ENCODE measurements around the gene STEEP1. TPM values are rescaled to one million over a fixed set of nuclear protein-coding genes. Genes with fewer than 3 reads are reported as not detected.

Gene STEEP1
- total and polyA plus RNA-seq, 2 of the 13 experiments (the other 11 are each of a cell fraction or from before 2014, with no cell fraction given): 7.7 to 23.1 TPM

DNA sequence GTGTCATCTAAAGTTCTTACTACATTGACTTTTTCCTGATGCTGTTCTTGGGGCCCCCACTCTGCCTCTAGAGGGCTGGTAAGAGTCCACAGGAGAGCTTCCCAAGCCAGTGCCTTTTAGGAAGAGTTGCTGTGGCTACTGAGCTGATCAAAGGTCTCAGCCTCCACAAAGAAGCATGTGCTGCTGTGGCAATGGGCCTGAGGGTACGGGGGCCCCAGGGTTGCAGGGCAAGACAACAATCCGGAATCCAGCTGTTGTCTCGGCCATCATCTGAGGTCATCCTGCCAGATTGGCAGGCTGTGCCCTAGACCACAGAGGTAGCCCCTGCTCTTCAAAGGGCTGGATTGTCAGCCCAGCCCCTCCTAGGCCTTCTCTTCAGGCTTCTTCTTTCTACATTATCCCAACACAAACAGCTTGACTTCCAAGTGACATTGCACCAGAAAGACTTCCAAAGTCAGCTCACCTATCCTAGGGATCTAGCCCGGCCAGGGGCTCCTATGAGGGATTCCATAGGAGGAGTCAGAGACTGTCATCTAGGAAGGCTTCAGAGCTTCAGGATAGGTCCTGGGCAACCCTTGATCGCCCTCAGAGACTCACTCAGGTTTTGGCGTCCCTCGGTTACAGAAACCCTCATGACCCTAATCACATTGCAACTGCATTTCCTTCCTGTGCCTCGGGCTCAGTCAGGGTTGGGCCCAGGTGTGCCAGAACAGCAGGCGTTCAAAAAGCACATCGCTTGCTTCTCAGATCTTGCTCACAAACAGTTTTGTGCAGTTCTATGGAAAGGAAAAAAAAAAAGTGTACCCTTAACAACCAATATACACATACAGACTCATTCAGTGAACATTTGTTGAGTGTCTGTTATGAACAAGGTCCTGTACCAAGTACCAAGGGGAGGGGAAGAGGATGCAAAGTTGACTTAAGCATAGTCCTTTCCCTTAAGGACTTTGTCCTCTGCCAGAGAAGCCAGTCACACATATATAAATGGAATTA lies 69.2 kb downstream of the STEEP1 start (continued):
- TF ChIP-seq RFX1 (IDR thresholded peaks at IDR 0.05) (peak; percentile 33; the same call in 1 of the 2 replicates), ZNF468 (CRISPR knock-in tag; IDR thresholded peaks at IDR 0.05) (no peak), NFE2 (CRISPR knock-in tag; IDR thresholded peaks at IDR 0.05) (no peak), DMAP1 (CRISPR knock-in tag; IDR thresholded peaks at IDR 0.05) (peak; percentile 75; the same call in 1 of the 2 replicates), GPN1 (CRISPR knock-in tag; IDR thresholded peaks at IDR 0.05; ENCODE audit: borderline replicate concordance) (no peak), ETV5 (CRISPR knock-in tag; IDR thresholded peaks at IDR 0.05; ENCODE audit: borderline replicate concordance) (no peak; the same call in 1 of the 2 replicates), KLF16 (CRISPR knock-in tag; IDR thresholded peaks at IDR 0.05) (no peak), MIER3 (CRISPR knock-in tag; IDR thresholded peaks at IDR 0.05; ENCODE audit: borderline replicate concordance) (peak; percentile 20; the same call in 1 of the 2 replicates), U2AF1 (optimal IDR thresholded peaks at IDR 0.05; ENCODE audit: low read depth, low read length) (no peak), HMG20B (CRISPR knock-in tag; conservative IDR thresholded peaks at IDR 0.05) (0 out of 2 replicates have a peak, but pooled peaks have one; percentile 23), SETDB1 (CRISPR knock-in tag; IDR thresholded peaks at IDR 0.05; ENCODE audit: borderline replicate concordance) (no peak), CENPX (CRISPR knock-in tag; IDR thresholded peaks at IDR 0.05) (no peak), HOXA3 (CRISPR knock-in tag; IDR thresholded peaks at IDR 0.05) (peak; percentile 51; the same call in 1 of the 2 replicates), HDAC6 (IDR thresholded peaks at IDR 0.05; ENCODE audit: low read depth, low read length) (no peak), SP4 (CRISPR knock-in tag; IDR thresholded peaks at IDR 0.05) (0 out of 2 replicates have a peak, but pooled peaks have one; percentile 20)
- TF ChIP-seq, protein P1, sequence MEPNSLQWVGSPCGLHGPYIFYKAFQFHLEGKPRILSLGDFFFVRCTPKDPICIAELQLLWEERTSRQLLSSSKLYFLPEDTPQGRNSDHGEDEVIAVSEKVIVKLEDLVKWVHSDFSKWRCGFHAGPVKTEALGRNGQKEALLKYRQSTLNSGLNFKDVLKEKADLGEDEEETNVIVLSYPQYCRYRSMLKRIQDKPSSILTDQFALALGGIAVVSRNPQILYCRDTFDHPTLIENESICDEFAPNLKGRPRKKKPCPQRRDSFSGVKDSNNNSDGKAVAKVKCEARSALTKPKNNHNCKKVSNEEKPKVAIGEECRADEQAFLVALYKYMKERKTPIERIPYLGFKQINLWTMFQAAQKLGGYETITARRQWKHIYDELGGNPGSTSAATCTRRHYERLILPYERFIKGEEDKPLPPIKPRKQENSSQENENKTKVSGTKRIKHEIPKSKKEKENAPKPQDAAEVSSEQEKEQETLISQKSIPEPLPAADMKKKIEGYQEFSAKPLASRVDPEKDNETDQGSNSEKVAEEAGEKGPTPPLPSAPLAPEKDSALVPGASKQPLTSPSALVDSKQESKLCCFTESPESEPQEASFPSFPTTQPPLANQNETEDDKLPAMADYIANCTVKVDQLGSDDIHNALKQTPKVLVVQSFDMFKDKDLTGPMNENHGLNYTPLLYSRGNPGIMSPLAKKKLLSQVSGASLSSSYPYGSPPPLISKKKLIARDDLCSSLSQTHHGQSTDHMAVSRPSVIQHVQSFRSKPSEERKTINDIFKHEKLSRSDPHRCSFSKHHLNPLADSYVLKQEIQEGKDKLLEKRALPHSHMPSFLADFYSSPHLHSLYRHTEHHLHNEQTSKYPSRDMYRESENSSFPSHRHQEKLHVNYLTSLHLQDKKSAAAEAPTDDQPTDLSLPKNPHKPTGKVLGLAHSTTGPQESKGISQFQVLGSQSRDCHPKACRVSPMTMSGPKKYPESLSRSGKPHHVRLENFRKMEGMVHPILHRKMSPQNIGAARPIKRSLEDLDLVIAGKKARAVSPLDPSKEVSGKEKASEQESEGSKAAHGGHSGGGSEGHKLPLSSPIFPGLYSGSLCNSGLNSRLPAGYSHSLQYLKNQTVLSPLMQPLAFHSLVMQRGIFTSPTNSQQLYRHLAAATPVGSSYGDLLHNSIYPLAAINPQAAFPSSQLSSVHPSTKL (CRISPR knock-in tag; IDR thresholded peaks at IDR 0.05): peak; percentile 52
- TF ChIP-seq, protein P2, sequence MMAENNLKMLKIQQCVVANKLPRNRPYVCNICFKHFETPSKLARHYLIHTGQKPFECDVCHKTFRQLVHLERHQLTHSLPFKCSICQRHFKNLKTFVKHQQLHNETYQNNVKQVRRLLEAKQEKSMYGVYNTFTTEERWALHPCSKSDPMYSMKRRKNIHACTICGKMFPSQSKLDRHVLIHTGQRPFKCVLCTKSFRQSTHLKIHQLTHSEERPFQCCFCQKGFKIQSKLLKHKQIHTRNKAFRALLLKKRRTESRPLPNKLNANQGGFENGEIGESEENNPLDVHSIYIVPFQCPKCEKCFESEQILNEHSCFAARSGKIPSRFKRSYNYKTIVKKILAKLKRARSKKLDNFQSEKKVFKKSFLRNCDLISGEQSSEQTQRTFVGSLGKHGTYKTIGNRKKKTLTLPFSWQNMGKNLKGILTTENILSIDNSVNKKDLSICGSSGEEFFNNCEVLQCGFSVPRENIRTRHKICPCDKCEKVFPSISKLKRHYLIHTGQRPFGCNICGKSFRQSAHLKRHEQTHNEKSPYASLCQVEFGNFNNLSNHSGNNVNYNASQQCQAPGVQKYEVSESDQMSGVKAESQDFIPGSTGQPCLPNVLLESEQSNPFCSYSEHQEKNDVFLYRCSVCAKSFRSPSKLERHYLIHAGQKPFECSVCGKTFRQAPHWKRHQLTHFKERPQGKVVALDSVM (CRISPR knock-in tag; IDR thresholded peaks at IDR 0.05): 0 out of 2 replicates have a peak, but pooled peaks have one; percentile 33
- TF ChIP-seq, protein P3, sequence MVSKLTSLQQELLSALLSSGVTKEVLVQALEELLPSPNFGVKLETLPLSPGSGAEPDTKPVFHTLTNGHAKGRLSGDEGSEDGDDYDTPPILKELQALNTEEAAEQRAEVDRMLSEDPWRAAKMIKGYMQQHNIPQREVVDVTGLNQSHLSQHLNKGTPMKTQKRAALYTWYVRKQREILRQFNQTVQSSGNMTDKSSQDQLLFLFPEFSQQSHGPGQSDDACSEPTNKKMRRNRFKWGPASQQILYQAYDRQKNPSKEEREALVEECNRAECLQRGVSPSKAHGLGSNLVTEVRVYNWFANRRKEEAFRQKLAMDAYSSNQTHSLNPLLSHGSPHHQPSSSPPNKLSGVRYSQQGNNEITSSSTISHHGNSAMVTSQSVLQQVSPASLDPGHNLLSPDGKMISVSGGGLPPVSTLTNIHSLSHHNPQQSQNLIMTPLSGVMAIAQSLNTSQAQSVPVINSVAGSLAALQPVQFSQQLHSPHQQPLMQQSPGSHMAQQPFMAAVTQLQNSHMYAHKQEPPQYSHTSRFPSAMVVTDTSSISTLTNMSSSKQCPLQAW (CRISPR knock-in tag; IDR thresholded peaks at IDR 0.05): 0 out of 2 replicates have a peak, but pooled peaks have one; percentile 36
- TF ChIP-seq, protein P4, sequence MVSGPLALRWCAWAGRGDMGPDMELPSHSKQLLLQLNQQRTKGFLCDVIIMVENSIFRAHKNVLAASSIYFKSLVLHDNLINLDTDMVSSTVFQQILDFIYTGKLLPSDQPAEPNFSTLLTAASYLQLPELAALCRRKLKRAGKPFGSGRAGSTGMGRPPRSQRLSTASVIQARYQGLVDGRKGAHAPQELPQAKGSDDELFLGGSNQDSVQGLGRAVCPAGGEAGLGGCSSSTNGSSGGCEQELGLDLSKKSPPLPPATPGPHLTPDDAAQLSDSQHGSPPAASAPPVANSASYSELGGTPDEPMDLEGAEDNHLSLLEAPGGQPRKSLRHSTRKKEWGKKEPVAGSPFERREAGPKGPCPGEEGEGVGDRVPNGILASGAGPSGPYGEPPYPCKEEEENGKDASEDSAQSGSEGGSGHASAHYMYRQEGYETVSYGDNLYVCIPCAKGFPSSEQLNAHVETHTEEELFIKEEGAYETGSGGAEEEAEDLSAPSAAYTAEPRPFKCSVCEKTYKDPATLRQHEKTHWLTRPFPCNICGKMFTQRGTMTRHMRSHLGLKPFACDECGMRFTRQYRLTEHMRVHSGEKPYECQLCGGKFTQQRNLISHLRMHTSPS (CRISPR knock-in tag; IDR thresholded peaks at IDR 0.05; ENCODE audit: low read depth): peak; percentile 74; the same call in 1 of the 2 replicates

Data from HepG2 (cell line).